IMR-90 (cell line): ENCODE data around the gene WSB2.

Experiments
- CEBPB ChIP-seq: IDR thresholded peaks from 2 replicates; pipeline ENCODE4 v1.6.1; 2012; ENCODE audit warnings: low read depth, low read length, improper control_type of control experiment
- FOS ChIP-seq: fragments of 150-350 bp; IDR thresholded peaks from 2 replicates; pipeline ENCODE4 v1.6.1; 2016; ENCODE audit warnings: low read depth, low read length
- MAZ ChIP-seq: IDR thresholded peaks from 2 replicates; pipeline ENCODE4 v1.6.1; 2012; ENCODE audit warnings: low read depth, mild to moderate bottlenecking, low read length, improper control_type of control experiment, moderate library complexity, borderline replicate concordance
- MXI1 ChIP-seq: IDR thresholded peaks from 2 replicates; pipeline ENCODE4 v1.6.1; 2012; ENCODE audit warnings: low read depth, mild to moderate bottlenecking, low read length, moderate library complexity, borderline replicate concordance
- POLR2A ChIP-seq: IDR thresholded peaks from 2 replicates; pipeline ENCODE4 v1.6.1; 2012; ENCODE audit warnings: mild to moderate bottlenecking, low read depth, low read length
- RAD21 ChIP-seq: IDR thresholded peaks from 2 replicates; pipeline ENCODE4 v1.6.1; 2012; ENCODE audit warnings: low read length, improper control_type of control experiment
- RFX5 ChIP-seq: IDR thresholded peaks from 2 replicates; pipeline ENCODE4 v1.8.0; 2012; ENCODE audit warnings: low read depth, mild to moderate bottlenecking, low read length, moderate library complexity
- SMC3 ChIP-seq: fragments of 150-350 bp; IDR thresholded peaks from 2 replicates; pipeline ENCODE4 v1.6.1; 2016; ENCODE audit warnings: low read depth, mild to moderate bottlenecking, antibody characterized with exemption, low read length, moderate library complexity
- TF ChIP-seq, protein P1 (sequence below): conservative IDR thresholded peaks from 2 replicates; pipeline ENCODE4 v1.5.1; 2012; ENCODE audit warnings: mild to moderate bottlenecking, low read depth, low read length, improper control_type of control experiment
- TF ChIP-seq, protein P2 (sequence below): fragments of 150-350 bp; IDR thresholded peaks from 2 replicates; pipeline ENCODE4 v1.6.1; 2017; ENCODE audit warnings: mild to moderate bottlenecking, antibody characterized with exemption, low read length, low read depth
- TF ChIP-seq, protein P3 (sequence below): fragments of 150-350 bp; IDR thresholded peaks from 2 replicates; pipeline ENCODE4 v1.6.1; 2016; ENCODE audit warnings: low read depth, mild to moderate bottlenecking, low read length, moderate library complexity, borderline replicate concordance

DNA sequence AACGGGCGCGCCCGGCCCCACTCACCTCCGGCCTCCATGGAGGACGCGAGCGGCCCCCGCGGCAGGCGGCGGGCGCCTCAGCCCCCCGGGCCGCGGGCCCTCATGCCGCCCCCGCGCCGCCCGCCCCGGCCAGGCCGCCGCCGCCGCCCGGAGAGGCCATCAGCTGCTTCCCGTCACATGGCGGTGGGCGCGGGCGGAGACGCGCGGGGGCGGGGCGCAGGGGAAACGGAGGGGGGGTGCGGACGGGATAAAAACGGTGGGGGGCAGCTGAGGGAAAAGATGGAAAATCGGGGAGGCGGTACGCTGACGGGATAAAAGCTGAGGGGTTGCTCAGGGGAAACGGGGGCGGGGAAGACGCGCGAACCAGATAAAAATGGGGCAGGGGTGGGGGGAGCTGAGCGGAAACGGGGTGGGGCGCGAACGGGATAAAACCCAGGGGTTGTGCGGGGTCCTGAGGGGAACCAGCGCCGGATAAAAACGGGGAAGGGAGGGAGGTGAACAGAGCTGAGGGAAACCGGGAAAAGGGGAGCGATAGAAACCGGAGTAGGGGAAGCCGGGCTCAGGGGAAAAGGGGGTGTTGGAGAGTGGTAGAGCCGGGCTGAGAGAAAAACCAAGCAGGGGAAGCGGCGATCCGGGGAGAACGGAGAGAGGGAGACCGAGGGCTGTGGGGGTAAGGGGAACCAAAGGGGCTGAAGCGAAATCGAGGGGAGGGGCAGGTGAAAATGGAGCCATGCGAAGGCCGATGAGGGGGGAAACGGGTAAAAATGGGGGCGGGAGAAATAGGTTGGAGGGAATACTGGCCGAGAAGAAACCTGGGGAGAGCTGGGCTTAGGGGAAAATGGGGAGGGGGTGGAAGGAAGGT is at the start of gene WSB2:
- TF ChIP-seq POLR2A (peak; percentile 68), RAD21 (no peak), MAZ (peak; percentile 50; the same call in 1 of the 2 replicates), MXI1 (no peak), SMC3 (no peak), RFX5 (no peak), CEBPB (no peak), FOS (no peak)
- TF ChIP-seq, protein P1, sequence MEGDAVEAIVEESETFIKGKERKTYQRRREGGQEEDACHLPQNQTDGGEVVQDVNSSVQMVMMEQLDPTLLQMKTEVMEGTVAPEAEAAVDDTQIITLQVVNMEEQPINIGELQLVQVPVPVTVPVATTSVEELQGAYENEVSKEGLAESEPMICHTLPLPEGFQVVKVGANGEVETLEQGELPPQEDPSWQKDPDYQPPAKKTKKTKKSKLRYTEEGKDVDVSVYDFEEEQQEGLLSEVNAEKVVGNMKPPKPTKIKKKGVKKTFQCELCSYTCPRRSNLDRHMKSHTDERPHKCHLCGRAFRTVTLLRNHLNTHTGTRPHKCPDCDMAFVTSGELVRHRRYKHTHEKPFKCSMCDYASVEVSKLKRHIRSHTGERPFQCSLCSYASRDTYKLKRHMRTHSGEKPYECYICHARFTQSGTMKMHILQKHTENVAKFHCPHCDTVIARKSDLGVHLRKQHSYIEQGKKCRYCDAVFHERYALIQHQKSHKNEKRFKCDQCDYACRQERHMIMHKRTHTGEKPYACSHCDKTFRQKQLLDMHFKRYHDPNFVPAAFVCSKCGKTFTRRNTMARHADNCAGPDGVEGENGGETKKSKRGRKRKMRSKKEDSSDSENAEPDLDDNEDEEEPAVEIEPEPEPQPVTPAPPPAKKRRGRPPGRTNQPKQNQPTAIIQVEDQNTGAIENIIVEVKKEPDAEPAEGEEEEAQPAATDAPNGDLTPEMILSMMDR: no peak
- TF ChIP-seq, protein P2, sequence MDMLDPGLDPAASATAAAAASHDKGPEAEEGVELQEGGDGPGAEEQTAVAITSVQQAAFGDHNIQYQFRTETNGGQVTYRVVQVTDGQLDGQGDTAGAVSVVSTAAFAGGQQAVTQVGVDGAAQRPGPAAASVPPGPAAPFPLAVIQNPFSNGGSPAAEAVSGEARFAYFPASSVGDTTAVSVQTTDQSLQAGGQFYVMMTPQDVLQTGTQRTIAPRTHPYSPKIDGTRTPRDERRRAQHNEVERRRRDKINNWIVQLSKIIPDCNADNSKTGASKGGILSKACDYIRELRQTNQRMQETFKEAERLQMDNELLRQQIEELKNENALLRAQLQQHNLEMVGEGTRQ: peak; percentile 79
- TF ChIP-seq, protein P3, sequence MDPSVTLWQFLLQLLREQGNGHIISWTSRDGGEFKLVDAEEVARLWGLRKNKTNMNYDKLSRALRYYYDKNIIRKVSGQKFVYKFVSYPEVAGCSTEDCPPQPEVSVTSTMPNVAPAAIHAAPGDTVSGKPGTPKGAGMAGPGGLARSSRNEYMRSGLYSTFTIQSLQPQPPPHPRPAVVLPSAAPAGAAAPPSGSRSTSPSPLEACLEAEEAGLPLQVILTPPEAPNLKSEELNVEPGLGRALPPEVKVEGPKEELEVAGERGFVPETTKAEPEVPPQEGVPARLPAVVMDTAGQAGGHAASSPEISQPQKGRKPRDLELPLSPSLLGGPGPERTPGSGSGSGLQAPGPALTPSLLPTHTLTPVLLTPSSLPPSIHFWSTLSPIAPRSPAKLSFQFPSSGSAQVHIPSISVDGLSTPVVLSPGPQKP: no peak
